Adipose tissue (tissue), 3 donors: ENCODE measurements around the gene ITK. TPM values are rescaled to one million over a fixed set of nuclear protein-coding genes. Genes with fewer than 3 reads are reported as not detected.
"Not testable (repeated sequence)": the region's sequence is repeated elsewhere in the genome, so short reads cannot be mapped to it uniquely, and the experiment has no call there.

Source experiments
- H3K27ac ChIP-seq: one replicate; pipeline ENCODE4 v1.5.1; 2013; ENCODE audit warnings: low read depth, low read length
- WGBS, 3 donors: extraction: QIAGEN DNeasy Blood & Tissue Kit; methylation state at CpG; one replicate each; pipeline ENCODE4 v1.1.7; 2013; 5-methylcytosine and 5-hydroxymethylcytosine counted together
- polyA plus RNA-seq, 3 donors: library from polyadenylated mRNA; stranded (reverse); fragments of 200-250 nt; gene quantifications; one replicate each; pipeline ENCODE4 v1.2.3, GENCODE V29; 2013
- donor health status: healthy with polysubstance abuse.
- donor health status: Bipolar disorder and iron deficiency.
- donor health status: healthy.

Gene ITK
- polyA plus RNA-seq, 3 donors, result 0.22 to 1.4 (median 0.90) TPM

- H3K27ac ChIP-seq, result no peak overlapping the region
Measured at GRCh38 chr5:157225469-157226422, 45.1 kb downstream of the ITK start.

GRCh38 chr5:157230610-157231009 is 50.0 kb downstream of the ITK start:
- H3K27ac ChIP-seq, result no peak overlapping the region

More at GRCh38 chr5:157225469-157226422, 45.1 kb downstream of the ITK start:
- 65 to 80% (median 68%) methylated on average over 6 of the region's 6 CpGs for WGBS, 3 donors

- no peak overlapping the region for H3K27ac ChIP-seq
- 64 to 73% (median 67%) methylated on average over 6 of the region's 6 CpGs for WGBS, 3 donors
Measured at GRCh38 chr5:157232706-157233105, 52.1 kb downstream of the ITK start.

GRCh38 chr5:157233515-157233914 is 52.9 kb downstream of the ITK start:
- H3K27ac ChIP-seq, result no peak overlapping the region
- 79 to 92% (median 87%) methylated on average over 3 of the region's 3 CpGs for WGBS, 3 donors

GRCh38 chr5:157236423-157236822 is 55.8 kb downstream of the ITK start:
- H3K27ac ChIP-seq, result no peak overlapping the region
- WGBS, 3 donors, result 86 to 90% (median 89%) methylated on average over 3 of the region's 3 CpGs

GRCh38 chr5:157241483-157241882 is 60.8 kb downstream of the ITK start:
- no peak overlapping the region for H3K27ac ChIP-seq
- 86 to 96% (median 90%) methylated on average over 4 of the region's 4 CpGs for WGBS, 3 donors

- WGBS, 3 donors, result 75 to 79% (median 79%) methylated on average over 7 of the region's 7 CpGs
- not testable (repeated sequence) for H3K27ac ChIP-seq
Measured at GRCh38 chr5:157244704-157245103, 64.1 kb downstream of the ITK start.

- H3K27ac ChIP-seq, result no peak overlapping the region
- 73 to 83% (median 79%) methylated on average over 4 of the region's 4 CpGs for WGBS, 3 donors
Measured at GRCh38 chr5:157245476-157245875, 64.8 kb downstream of the ITK start.

GRCh38 chr5:157245886-157246285 is 65.2 kb downstream of the ITK start:
- no peak overlapping the region for H3K27ac ChIP-seq
- WGBS, 3 donors, result 66 to 82% (median 77%) methylated on average over 4 of the region's 4 CpGs

GRCh38 chr5:157247267-157247666 is 66.6 kb downstream of the ITK start:
- H3K27ac ChIP-seq, result no peak overlapping the region

GRCh38 chr5:157248821-157249470 is 68.3 kb downstream of the ITK start:
- 73 to 79% (median 74%) methylated on average over 11 of the region's 11 CpGs for WGBS, 3 donors
- H3K27ac ChIP-seq, result no peak overlapping the region

- no peak overlapping the region for H3K27ac ChIP-seq
- 41 to 59% (median 47%) methylated on average over 4 of the region's 4 CpGs for WGBS, 3 donors
Measured at GRCh38 chr5:157252711-157253465, 72.2 kb downstream of the ITK start.

- no peak overlapping the region for H3K27ac ChIP-seq
- WGBS, 3 donors, result 2 to 5% (median 4%) methylated on average over 2 of the region's 2 CpGs
Measured at GRCh38 chr5:157253547-157253946, 72.9 kb downstream of the ITK start.

GRCh38 chr5:157258450-157258849 is 77.8 kb downstream of the ITK start:
- WGBS, 3 donors, result 90 to 96% (median 95%) methylated on average over 6 of the region's 6 CpGs
- no peak overlapping the region for H3K27ac ChIP-seq

- H3K27ac ChIP-seq, result no peak overlapping the region
- WGBS, 3 donors, result 83 to 91% (median 88%) methylated on average over 4 of the region's 4 CpGs
Measured at GRCh38 chr5:157259699-157260098, 79.1 kb downstream of the ITK start.

- no peak overlapping the region for H3K27ac ChIP-seq
- 47 to 81% (median 54%) methylated on average over 7 of the region's 7 CpGs for WGBS, 3 donors
Measured at GRCh38 chr5:157263496-157264090, 83.0 kb downstream of the ITK start.

- peak within 1 kb of the TSS; percentile 4 for H3K27ac ChIP-seq
- 0 to 1% (median 1%) methylated on average over 53 to 54 of the region's 58 CpGs for WGBS, 3 donors
Measured at GRCh38 chr5:157265714-157266285, 85.2 kb downstream of the ITK start, which contains the start of gene CYFIP2. CYFIP2 (plus strand) TSS chr5:157266123; CDS start chr5:157285362, 19,239 bp downstream.
